CD8-positive, alpha-beta memory T cell (primary cell): ENCODE measurements around the gene PDZRN4. TPM values are rescaled to one million over a fixed set of nuclear protein-coding genes. Genes with fewer than 3 reads are reported as not detected.
"Not testable (repeated sequence)": the region's sequence is repeated elsewhere in the genome, so short reads cannot be mapped to it uniquely, and the experiment has no call there.

Source experiments
- CTCF ChIA-PET: fragments of 350-600 bp; sonication (Branson Sonifier 250); formaldehyde crosslinking; loops from one replicate; lab custom pipeline; 2021; ENCODE audit warnings: antibody characterized with exemption; lab: Charles Lee
- POLR2A ChIA-PET: fragments of 350-600 bp; sonication (Branson Sonifier 250); formaldehyde crosslinking; loops from one replicate; lab custom pipeline; 2021; ENCODE audit warnings: antibody characterized with exemption; lab: Charles Lee
- DNase-seq, 5 donors: peaks; one replicate each; pipeline versions ENCODE4 v3.0.0 to v3.0.0-alpha.2; 2020 to 2022; ENCODE audit warnings: mixed read lengths in 1 of 5
- H3K27ac ChIP-seq: one replicate; pipeline ENCODE4 v1.7.0; 2013; ENCODE audit warnings: low read depth, mild to moderate bottlenecking, low read length, moderate library complexity
- H3K27me3 ChIP-seq: 2 replicates; pipeline ENCODE4 v1.7.0; 2013; ENCODE audit warnings: low read length, mild to moderate bottlenecking; ENCODE audit not compliant: insufficient read depth, poor library complexity, severe bottlenecking
- H3K36me3 ChIP-seq: 2 replicates; pipeline ENCODE4 v1.7.0; 2013; ENCODE audit warnings: mild to moderate bottlenecking, low read length, moderate library complexity; ENCODE audit not compliant: insufficient read depth
- H3K4me1 ChIP-seq: 2 replicates; pipeline ENCODE4 v1.7.0; 2013; ENCODE audit warnings: mild to moderate bottlenecking, low read length, moderate library complexity; ENCODE audit not compliant: insufficient read depth
- H3K4me3 ChIP-seq: 2 replicates; pipeline ENCODE4 v1.7.0; 2013; ENCODE audit warnings: mild to moderate bottlenecking, low read length
- H3K9me3 ChIP-seq: 2 replicates; pipeline ENCODE4 v1.7.0; 2013; ENCODE audit warnings: mild to moderate bottlenecking, low read length
- H3K27ac Mint-ChIP-seq, 8 donors: one replicate each; pipeline ENCODE4 v1.8.0; 2020 to 2021; ENCODE audit warnings: mixed read lengths in 8 of 8, mild to moderate bottlenecking in 6 of 8, inconsistent platforms in 3 of 8, moderate library complexity in 3 of 8
- H3K27me3 Mint-ChIP-seq, 2 donors: one replicate each; pipeline ENCODE4 v1.8.0; 2020 to 2021; ENCODE audit warnings: mixed read lengths in 2 of 2, mild to moderate bottlenecking in 1 of 2, moderate library complexity in 1 of 2
- H3K36me3 Mint-ChIP-seq, 3 donors: one replicate each; pipeline ENCODE4 v1.8.0; 2020 to 2021; ENCODE audit warnings: mixed read lengths in 3 of 3, inconsistent platforms in 1 of 3, mild to moderate bottlenecking in 1 of 3
- H3K4me1 Mint-ChIP-seq, 3 donors: one replicate each; pipeline ENCODE4 v1.8.0; 2020 to 2021; ENCODE audit warnings: mixed read lengths in 3 of 3, inconsistent platforms in 1 of 3, mild to moderate bottlenecking in 1 of 3
- H3K4me3 Mint-ChIP-seq, 7 donors: one replicate each; pipeline ENCODE4 v1.8.0; 2020 to 2021; ENCODE audit warnings: mixed read lengths in 7 of 7, mild to moderate bottlenecking in 6 of 7, moderate library complexity in 4 of 7, inconsistent platforms in 2 of 7
- H3K9me3 Mint-ChIP-seq, 5 donors: one replicate each; pipeline ENCODE4 v1.8.0; 2020 to 2022; ENCODE audit warnings: mixed read lengths in 5 of 5, mild to moderate bottlenecking in 3 of 5, moderate library complexity in 2 of 5, inconsistent platforms in 1 of 5
- polyA plus RNA-seq: library from polyadenylated mRNA; unstranded; fragments of 300-500 nt; fragmentation: Illumina TruSeq; gene quantifications from one replicate; pipeline ENCODE4 v1.2.3, GENCODE V29; 2021
- total RNA-seq, 2 experiments: library from RNA; stranded (reverse); gene quantifications; one replicate each; pipeline ENCODE4 v1.2.3, GENCODE V29; 2021

The PDZRN4 gene
- total and polyA plus RNA-seq, 3 experiments from 2014 or later: not detected

DNA sequence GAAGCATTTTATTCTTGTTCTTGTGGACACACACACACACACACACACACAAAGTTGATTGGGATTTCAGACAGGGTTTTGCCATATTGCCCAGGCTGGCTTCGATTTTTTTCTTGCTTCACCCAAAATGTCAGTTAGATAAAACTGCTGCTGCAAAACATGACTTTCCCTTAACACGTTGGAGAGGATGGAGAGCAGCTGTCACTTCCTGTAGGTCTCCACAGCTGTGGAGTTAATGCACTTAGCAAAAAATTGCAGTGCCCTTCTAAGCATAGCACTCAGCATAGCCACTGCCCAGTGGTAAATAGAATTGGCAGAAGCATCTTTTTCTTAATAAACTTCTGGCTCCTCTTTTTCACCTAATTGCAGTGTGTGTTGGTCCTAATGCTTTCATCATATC lies 54.5 kb downstream of the PDZRN4 start:
- no peak overlapping the region for H3K4me3 Mint-ChIP-seq
- ChIA-PET CTCF (no interaction called here), POLR2A (no interaction called here)
- no peaks in the 10 kb centered on the region for H3K36me3 Mint-ChIP-seq
- H3K4me3 ChIP-seq: no peak overlapping the region
- H3K4me1 Mint-ChIP-seq: no peaks in the 10 kb centered on the region
- H3K27ac ChIP-seq: no peak overlapping the region
- no peaks in the 10 kb centered on the region for H3K27me3 ChIP-seq
- H3K27ac Mint-ChIP-seq: no peak overlapping the region
- peaks cover 0 to 4% (median 0%) of the 10 kb centered on the region in 5 donors for H3K9me3 Mint-ChIP-seq
- no peaks in the 10 kb centered on the region for H3K27me3 Mint-ChIP-seq
- DNase-seq: no peak
- no peaks in the 10 kb centered on the region for H3K4me1 ChIP-seq
- no peaks in the 10 kb centered on the region for H3K36me3 ChIP-seq
- no peaks in the 10 kb centered on the region for H3K9me3 ChIP-seq

DNA sequence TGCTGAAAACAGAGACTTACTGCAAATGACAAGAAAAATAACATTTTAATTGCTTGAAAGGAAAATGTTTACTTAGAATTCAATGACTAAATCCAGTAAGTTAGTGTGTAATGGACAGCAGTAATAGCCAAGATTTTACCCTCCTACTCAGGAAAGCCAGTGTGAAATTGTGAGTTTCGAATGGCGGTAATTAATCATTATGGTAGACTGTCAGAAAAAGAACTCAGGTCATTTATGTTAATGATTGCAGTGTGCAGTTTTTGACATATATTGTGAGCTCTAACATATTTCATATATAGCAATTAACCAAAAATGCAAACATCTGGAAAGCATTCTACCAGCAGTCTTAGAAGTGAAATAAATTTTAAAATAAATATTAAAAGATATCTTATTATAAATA lies 60.3 kb downstream of the PDZRN4 start:
- Mint-ChIP-seq H3K4me3 (no peak overlapping the region), H3K4me1 (no peaks in the 10 kb centered on the region), H3K9me3 (peaks cover 0 to 2% (median 0%) of the 10 kb centered on the region in 5 donors), H3K27me3 (no peaks in the 10 kb centered on the region), H3K36me3 (no peaks in the 10 kb centered on the region), H3K27ac (no peak overlapping the region)
- Histone ChIP-seq H3K4me1 (no peaks in the 10 kb centered on the region), H3K36me3 (no peaks in the 10 kb centered on the region), H3K27ac (no peak overlapping the region), H3K27me3 (no peaks in the 10 kb centered on the region), H3K4me3 (no peak overlapping the region), H3K9me3 (no peaks in the 10 kb centered on the region)
- DNase-seq: no peak
- ChIA-PET CTCF (no interaction called here), POLR2A (no interaction called here)

DNA sequence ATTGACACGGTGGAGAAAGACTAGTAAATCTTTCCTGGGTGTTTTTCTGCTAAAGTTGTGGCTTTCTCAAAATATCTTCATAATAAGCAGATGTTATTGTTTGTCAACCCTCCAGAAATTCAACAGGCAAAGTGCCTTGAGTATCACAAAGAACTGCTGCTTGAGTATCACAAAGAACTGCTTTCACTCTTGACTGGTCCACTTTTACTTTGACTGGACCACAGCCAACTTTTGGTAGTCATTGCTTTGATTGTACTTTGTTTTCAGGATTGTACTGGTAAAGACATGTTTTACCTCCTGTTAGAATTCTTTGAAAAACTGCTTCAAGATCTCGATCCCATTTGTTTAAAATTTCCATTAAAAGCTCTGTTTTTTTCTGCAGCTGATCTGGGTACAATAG lies 62.6 kb downstream of the PDZRN4 start:
- no peaks in the 10 kb centered on the region for H3K36me3 Mint-ChIP-seq

GRCh38 chr12:41254004-41254914 lies 66.1 kb downstream of the PDZRN4 start:
- H3K9me3 ChIP-seq: no peaks in the 10 kb centered on the region
- H3K9me3 Mint-ChIP-seq: peaks cover 0 to 4% (median 2%) of the 10 kb centered on the region in 5 donors
- POLR2A ChIA-PET: no interaction called here

More for the DNA sequence above, 62.6 kb downstream of the PDZRN4 start:
- no peak overlapping the region for H3K4me3 Mint-ChIP-seq
- H3K4me1 ChIP-seq: no peaks in the 10 kb centered on the region
- H3K27ac Mint-ChIP-seq: no peak overlapping the region
- no peaks in the 10 kb centered on the region for H3K9me3 ChIP-seq
- H3K36me3 ChIP-seq: no peaks in the 10 kb centered on the region
- ChIA-PET CTCF (no interaction called here), POLR2A (no interaction called here)
- H3K27me3 ChIP-seq: no peaks in the 10 kb centered on the region
- no peak overlapping the region for H3K27ac ChIP-seq
- H3K4me1 Mint-ChIP-seq: no peaks in the 10 kb centered on the region
- DNase-seq: no peak
- H3K9me3 Mint-ChIP-seq: peaks cover 0 to 3% (median 2%) of the 10 kb centered on the region in 5 donors
- H3K4me3 ChIP-seq: no peak overlapping the region
- H3K27me3 Mint-ChIP-seq: no peaks in the 10 kb centered on the region

GRCh38 chr12:41263196-41263595 lies 75.1 kb downstream of the PDZRN4 start:
- POLR2A ChIA-PET, DNase-seq, H3K27me3 Mint-ChIP-seq, H3K9me3 ChIP-seq, H3K27me3 ChIP-seq, H3K27ac Mint-ChIP-seq, H3K9me3 Mint-ChIP-seq, H3K4me3 ChIP-seq, H3K36me3 ChIP-seq, H3K36me3 Mint-ChIP-seq, H3K4me1 ChIP-seq, H3K27ac ChIP-seq, CTCF ChIA-PET, H3K4me3 Mint-ChIP-seq, H3K4me1 Mint-ChIP-seq: not testable (repeated sequence)

More at GRCh38 chr12:41254004-41254914, 66.1 kb downstream of the PDZRN4 start:
- Histone ChIP-seq H3K27me3 (no peaks in the 10 kb centered on the region), H3K27ac (no peak overlapping the region), H3K4me1 (no peaks in the 10 kb centered on the region), H3K36me3 (no peaks in the 10 kb centered on the region), H3K4me3 (no peak overlapping the region)
- Mint-ChIP-seq H3K36me3 (no peaks in the 10 kb centered on the region), H3K27me3 (peaks cover 0 to 2% of the 10 kb centered on the region in 2 donors), H3K4me3 (no peak overlapping the region), H3K27ac (no peak overlapping the region), H3K4me1 (no peaks in the 10 kb centered on the region)
- DNase-seq: no peak
- CTCF ChIA-PET: no interaction called here

GRCh38 chr12:41264281-41264680 lies 76.2 kb downstream of the PDZRN4 start:
- no peak overlapping the region for H3K4me3 Mint-ChIP-seq
- H3K4me1 ChIP-seq: no peaks in the 10 kb centered on the region
- no peaks in the 10 kb centered on the region for H3K4me1 Mint-ChIP-seq
- DNase-seq: no peak
- H3K9me3 Mint-ChIP-seq: no peaks in the 10 kb centered on the region
- H3K9me3 ChIP-seq: no peaks in the 10 kb centered on the region
- no peaks in the 10 kb centered on the region for H3K27me3 ChIP-seq
- H3K27me3 Mint-ChIP-seq: no peaks in the 10 kb centered on the region
- H3K36me3 Mint-ChIP-seq: no peaks in the 10 kb centered on the region
- no peak overlapping the region for H3K27ac ChIP-seq
- ChIA-PET POLR2A (no interaction called here), CTCF (no interaction called here)
- no peak overlapping the region for H3K27ac Mint-ChIP-seq
- H3K36me3 ChIP-seq: no peaks in the 10 kb centered on the region
- H3K4me3 ChIP-seq: no peak overlapping the region

DNA sequence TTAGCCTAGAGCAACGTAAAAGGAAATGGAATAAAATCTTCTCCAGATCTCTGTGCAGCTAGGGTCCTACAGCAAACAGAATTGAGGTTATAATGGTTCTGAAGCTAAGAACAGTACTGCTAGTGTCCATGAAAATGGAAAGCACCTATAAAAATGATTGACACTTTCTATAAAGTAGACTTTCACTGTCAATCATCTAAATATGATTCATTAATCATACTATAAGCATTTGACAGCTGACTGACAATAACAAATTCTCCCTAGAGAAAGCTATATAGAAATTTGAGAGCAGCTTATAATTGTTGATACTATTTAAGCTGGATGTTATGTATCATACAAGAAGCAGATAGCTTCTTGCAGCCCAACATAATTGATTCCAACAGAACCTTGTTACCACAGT lies 80.9 kb downstream of the PDZRN4 start:
- POLR2A ChIA-PET: no interaction called here

GRCh38 chr12:41271489-41271888 lies 83.4 kb downstream of the PDZRN4 start:
- peaks cover 0 to 8% of the 10 kb centered on the region in 2 donors for H3K27me3 Mint-ChIP-seq
- H3K9me3 Mint-ChIP-seq: no peaks in the 10 kb centered on the region
- DNase-seq: no peak
- ChIA-PET POLR2A (no interaction called here), CTCF (no interaction called here)
- H3K4me3 Mint-ChIP-seq: no peak overlapping the region
- Histone ChIP-seq H3K4me1 (no peaks in the 10 kb centered on the region), H3K27ac (no peak overlapping the region), H3K9me3 (no peaks in the 10 kb centered on the region), H3K27me3 (no peaks in the 10 kb centered on the region), H3K36me3 (no peaks in the 10 kb centered on the region), H3K4me3 (no peak overlapping the region)
- H3K27ac Mint-ChIP-seq: no peak overlapping the region
- H3K36me3 Mint-ChIP-seq: no peaks in the 10 kb centered on the region
- H3K4me1 Mint-ChIP-seq: no peaks in the 10 kb centered on the region

More for the DNA sequence above, 80.9 kb downstream of the PDZRN4 start:
- Histone ChIP-seq H3K9me3 (no peaks in the 10 kb centered on the region), H3K4me1 (no peaks in the 10 kb centered on the region), H3K4me3 (no peak overlapping the region), H3K27ac (no peak overlapping the region), H3K27me3 (no peaks in the 10 kb centered on the region), H3K36me3 (no peaks in the 10 kb centered on the region)
- H3K4me3 Mint-ChIP-seq: no peak overlapping the region
- H3K4me1 Mint-ChIP-seq: no peaks in the 10 kb centered on the region
- CTCF ChIA-PET: no interaction called here
- no peaks in the 10 kb centered on the region for H3K36me3 Mint-ChIP-seq
- peaks cover 0 to 8% of the 10 kb centered on the region in 2 donors for H3K27me3 Mint-ChIP-seq
- no peaks in the 10 kb centered on the region for H3K9me3 Mint-ChIP-seq
- no peak for DNase-seq
- H3K27ac Mint-ChIP-seq: no peak overlapping the region
